SK-N-MC (cell line): ENCODE results near the gene MIPOL1.

ENCODE experiments used
- DNase-seq: peaks from one replicate; pipeline ENCODE4 v3.0.0-alpha.2; 2011; ENCODE audit warnings: low read depth, low spot score
- H3K27ac ChIP-seq: fragments of 200-600 bp; sonication (generic); 2 replicates; pipeline ENCODE4 v1.5.1; 2016; ENCODE audit warnings: mixed run types
- H3K36me3 ChIP-seq: fragments of 200-600 bp; sonication (generic); 2 replicates; pipeline ENCODE4 v1.6.1; 2017; ENCODE audit warnings: antibody characterized with exemption, low read length, mixed read lengths; ENCODE audit not compliant: insufficient read depth
- H3K4me3 ChIP-seq: fragments of 200-600 bp; sonication (generic); 2 replicates; pipeline ENCODE4 v1.5.1; 2016
- H3K9ac ChIP-seq: fragments of 200-600 bp; sonication (generic); 2 replicates; pipeline ENCODE4 v1.8.0; 2017; ENCODE audit warnings: mixed run types, mixed read lengths; ENCODE audit not compliant: insufficient read length
- H3K9me3 ChIP-seq: fragments of 200-600 bp; sonication (generic); 2 replicates; pipeline ENCODE4 v1.6.1; 2017; ENCODE audit warnings: low read depth, mild to moderate bottlenecking, antibody characterized with exemption, low read length, moderate library complexity, mixed read lengths
- EZH2 ChIP-seq: fragments of 200-600 bp; sonication (generic); IDR thresholded peaks from one replicate; pipeline ENCODE4 v1.6.1; 2017; ENCODE audit warnings: antibody characterized with exemption
- FOXP2 ChIP-seq: optimal IDR thresholded peaks from 2 replicates; pipeline ENCODE3; 2011; ENCODE audit warnings: mild to moderate bottlenecking, moderate library complexity; ENCODE audit not compliant: insufficient read depth; ENCODE audit errors: extremely low read length, control extremely low read depth
- POLR2AphosphoS5 ChIP-seq: IDR thresholded peaks from 2 replicates; pipeline ENCODE4 v1.6.1; 2012; ENCODE audit warnings: mild to moderate bottlenecking, low read depth, low read length, borderline replicate concordance

MIPOL1 gene

DNA sequence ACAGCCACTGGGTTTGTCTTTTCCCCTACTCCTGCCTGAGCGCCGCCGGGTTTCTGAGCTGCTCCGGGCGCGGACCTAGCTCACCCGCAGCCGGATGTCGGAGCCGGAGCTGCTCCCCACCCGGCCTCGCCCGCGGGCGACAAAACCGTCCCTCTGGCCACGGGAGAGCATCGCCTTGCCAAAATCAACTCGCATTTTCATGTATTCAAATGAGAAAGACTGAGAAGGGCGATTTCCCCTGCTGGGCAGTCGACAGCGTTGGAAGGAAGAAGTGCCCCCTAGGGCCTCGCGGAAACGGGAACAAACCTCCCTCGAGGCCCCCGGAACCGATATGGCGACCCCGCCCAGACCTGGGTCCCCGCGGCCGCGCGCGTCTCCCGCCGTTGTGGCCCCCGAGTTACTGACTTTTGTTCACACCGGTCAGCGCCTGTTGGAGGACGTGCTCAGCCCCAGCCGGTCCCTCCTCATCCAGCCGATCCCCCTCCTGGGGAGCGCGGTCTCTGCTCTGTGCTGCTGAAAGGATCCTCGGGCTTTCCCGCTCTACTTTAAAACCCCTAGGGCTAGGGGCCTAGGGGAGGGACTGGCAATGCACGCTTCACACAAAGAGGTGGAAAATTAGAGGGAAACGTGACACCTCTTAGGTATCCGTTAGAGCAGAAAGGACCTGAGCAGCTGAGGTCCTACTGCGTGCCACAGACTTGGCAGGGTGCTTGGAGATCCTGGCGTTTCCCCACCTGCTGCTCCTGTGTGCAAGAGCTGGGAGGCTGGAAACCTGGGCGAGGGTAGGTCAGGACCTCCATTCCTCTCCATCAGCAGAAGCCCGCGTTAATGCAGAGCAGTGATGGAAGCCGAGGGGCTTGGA is 402.0 kb downstream of the MIPOL1 start:
- Histone ChIP-seq H3K36me3 (no peaks in the 10 kb centered on the region), H3K9me3 (no peaks in the 10 kb centered on the region), H3K9ac (no peak overlapping the region), H3K27ac (no peak overlapping the region), H3K4me3 (peak overlapping the region; percentile 61)
- TF ChIP-seq FOXP2 = no peak
- no peak for TF ChIP-seq POLR2AphosphoS5
- no peak for TF ChIP-seq EZH2
- DNase-seq = no peak

DNA sequence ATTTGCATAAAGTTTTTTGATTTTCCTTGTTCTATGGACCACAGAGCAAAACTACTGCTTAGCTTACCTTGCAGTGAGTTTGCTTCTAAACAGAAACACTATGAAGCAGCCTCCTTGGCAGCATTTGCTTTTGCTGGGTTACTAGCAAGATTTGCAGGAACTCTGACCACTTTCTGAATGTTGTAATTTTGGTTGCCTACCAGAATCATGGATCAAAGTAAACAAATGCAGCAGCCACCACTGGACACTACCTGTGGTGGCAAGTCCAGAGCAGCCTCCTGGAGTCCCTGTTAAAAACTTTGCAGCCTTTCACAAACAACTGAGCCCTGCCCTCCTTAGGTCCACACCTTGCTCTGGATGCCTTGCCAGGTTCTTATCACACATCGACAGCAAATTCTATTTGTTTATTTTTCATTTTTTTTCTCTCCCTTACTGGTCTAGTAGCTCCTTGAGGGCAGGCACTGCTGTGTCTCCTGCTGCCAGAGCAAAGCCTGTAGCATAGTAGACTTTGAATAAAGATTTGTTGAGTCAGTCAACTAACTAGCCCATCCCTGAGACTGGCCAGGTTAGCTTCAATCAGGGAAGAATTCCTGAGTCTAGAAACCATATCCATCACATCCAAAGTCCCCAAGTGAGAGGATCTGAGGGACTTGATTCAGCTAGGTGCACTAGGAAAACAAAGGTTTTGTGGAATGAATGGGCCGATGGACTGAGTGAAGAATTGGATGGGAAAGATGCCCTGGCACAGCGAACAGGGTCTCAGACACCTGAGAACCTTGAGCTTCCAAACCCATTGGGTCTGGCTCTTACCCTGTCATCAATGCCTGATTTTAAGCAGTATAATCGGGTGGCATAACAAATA is 403.4 kb downstream of the MIPOL1 start:
- Histone ChIP-seq H3K4me3 (no peak overlapping the region; the same call in 1 of the 2 replicates), H3K9ac (no peak overlapping the region), H3K27ac (no peak overlapping the region), H3K9me3 (no peaks in the 10 kb centered on the region), H3K36me3 (no peaks in the 10 kb centered on the region)
- no peak for DNase-seq
- TF ChIP-seq EZH2 (no peak), POLR2AphosphoS5 (no peak), FOXP2 (no peak)

DNA sequence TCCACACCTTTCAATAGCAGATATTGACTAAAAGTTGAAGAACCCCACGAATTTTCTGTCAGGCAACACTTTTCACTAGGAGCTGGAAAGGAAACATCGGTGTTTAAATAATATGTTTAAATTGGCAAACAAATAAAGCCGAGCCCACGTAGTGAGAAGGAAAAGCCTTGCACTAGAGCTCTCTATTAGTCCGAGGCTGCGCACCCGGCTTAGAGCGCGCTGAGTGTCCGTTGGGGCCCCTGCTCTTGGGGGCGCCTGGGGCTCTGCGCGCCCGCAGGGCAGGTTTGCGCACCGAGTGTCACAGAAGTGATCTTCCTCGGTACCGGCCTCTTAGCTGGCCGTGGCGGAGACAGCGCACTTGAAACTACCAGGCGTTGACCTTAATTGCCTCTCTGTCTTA is 404.1 kb downstream of the MIPOL1 start:
- Histone ChIP-seq H3K4me3 (no peak overlapping the region), H3K36me3 (no peaks in the 10 kb centered on the region), H3K9me3 (no peaks in the 10 kb centered on the region), H3K27ac (no peak overlapping the region), H3K9ac (no peak overlapping the region)
- TF ChIP-seq EZH2 (no peak), FOXP2 (no peak), POLR2AphosphoS5 (no peak)
- DNase-seq = no peak
